Measurements from ENCODE around the gene CC2D2A. TPM values are rescaled to one million over a fixed set of nuclear protein-coding genes. Genes with fewer than 3 reads are reported as not detected.

Gene CC2D2A
- total RNA-seq, 3 donors from 2014 or later = 0.11 TPM; not detected in 2

DNA sequence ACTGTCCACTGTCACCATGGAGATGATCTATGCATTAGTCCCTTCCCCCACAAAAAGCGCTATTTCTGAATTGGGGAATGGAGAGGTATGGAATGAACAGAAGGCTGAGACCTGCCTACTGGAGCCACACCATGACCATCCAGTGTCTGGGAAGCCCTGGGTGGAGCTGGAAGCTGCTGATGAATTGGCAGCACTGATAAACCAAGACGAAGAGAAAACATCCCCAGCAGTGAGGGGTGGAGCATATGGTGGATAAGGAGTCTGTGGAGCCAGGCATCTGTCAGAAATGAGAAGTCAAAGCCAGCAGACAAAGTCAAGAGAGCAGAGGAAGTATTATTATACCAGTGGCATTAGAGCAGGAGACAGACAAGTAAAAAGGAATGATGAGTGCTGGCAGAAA is 13.2 kb downstream of the CC2D2A start:
- no peak overlapping the region for H3K4me3 Mint-ChIP-seq
- no peaks in the 10 kb centered on the region for H3K4me1 Mint-ChIP-seq (ENCODE audit: low read depth)
- no peak for ATAC-seq
- no peak for DNase-seq
- no peaks in the 10 kb centered on the region for H3K27me3 Mint-ChIP-seq (ENCODE audit: low read depth)
- H3K9me3 Mint-ChIP-seq = peaks cover 18% of the 10 kb centered on the region
- H3K36me3 Mint-ChIP-seq (ENCODE audit: insufficient read depth) = no peaks in the 10 kb centered on the region

DNA sequence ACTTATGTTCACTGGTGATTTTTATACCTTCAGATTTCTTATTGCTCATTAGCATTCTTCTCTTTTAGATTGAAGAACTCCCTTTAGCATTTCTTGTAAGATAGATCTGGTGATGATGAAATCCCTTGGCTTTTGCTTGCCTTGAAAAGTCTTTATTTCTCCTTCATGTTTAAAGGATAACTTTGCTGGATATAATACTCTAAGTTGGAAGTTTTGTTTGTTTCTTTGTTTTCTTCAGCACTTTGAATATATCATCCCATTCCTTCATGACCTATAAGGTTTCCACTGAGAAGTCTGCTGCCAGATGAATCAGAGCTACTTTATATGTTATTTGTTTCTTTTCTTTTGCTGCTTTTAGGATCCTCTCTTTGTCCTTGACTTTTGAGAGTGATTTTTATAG is 18.5 kb downstream of the CC2D2A start:
- H3K4me3 Mint-ChIP-seq = no peak overlapping the region
- peaks cover 36% of the 10 kb centered on the region for H3K9me3 Mint-ChIP-seq
- peaks cover 7% of the 10 kb centered on the region for H3K36me3 Mint-ChIP-seq (ENCODE audit: insufficient read depth)
- H3K27me3 Mint-ChIP-seq (ENCODE audit: low read depth) = no peaks in the 10 kb centered on the region
- no peak for DNase-seq
- ATAC-seq = no peak
- H3K4me1 Mint-ChIP-seq (ENCODE audit: low read depth) = no peaks in the 10 kb centered on the region

GRCh38 chr4:15488658-15489470 is 19.2 kb downstream of the CC2D2A start:
- ATAC-seq (no peak), DNase-seq (no peak)
- Mint-ChIP-seq H3K4me3 (no peak overlapping the region), H3K36me3 (ENCODE audit: insufficient read depth) (peaks cover 7% of the 10 kb centered on the region), H3K27me3 (ENCODE audit: low read depth) (no peaks in the 10 kb centered on the region), H3K4me1 (ENCODE audit: low read depth) (no peaks in the 10 kb centered on the region), H3K9me3 (peaks cover 36% of the 10 kb centered on the region)

DNA sequence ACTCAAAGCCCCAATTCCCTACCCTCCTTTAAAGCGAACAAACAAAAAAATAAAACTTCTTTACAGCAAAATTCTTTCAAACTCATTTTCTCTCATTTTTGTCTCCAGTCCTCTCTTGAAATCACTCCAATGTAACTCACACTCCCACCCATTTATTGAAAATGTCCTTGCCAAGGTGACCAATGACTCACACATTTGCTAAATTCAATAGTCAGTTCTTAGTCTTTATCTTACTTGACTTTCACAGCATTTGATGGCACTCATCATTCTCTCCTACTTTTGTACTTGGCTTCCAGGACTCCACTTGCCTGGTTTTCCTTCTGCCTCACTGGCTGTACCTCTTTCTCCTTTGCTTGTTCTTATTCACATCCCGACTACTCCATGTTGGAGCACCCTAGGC is 19.9 kb downstream of the CC2D2A start:
- Mint-ChIP-seq H3K27me3 (ENCODE audit: low read depth) (no peaks in the 10 kb centered on the region), H3K36me3 (ENCODE audit: insufficient read depth) (peaks cover 7% of the 10 kb centered on the region), H3K4me1 (ENCODE audit: low read depth) (no peaks in the 10 kb centered on the region), H3K4me3 (no peak overlapping the region), H3K9me3 (peaks cover 36% of the 10 kb centered on the region)
- DNase-seq (no peak), ATAC-seq (no peak)

- peaks cover 22% of the 10 kb centered on the region for H3K9me3 Mint-ChIP-seq
- DNase-seq = no peak
- peaks cover 2% of the 10 kb centered on the region for H3K27me3 Mint-ChIP-seq (ENCODE audit: low read depth)
Measured at GRCh38 chr4:15493411-15493810, 23.7 kb downstream of the CC2D2A start.

GRCh38 chr4:15495621-15496020 is 25.9 kb downstream of the CC2D2A start:
- H3K9me3 Mint-ChIP-seq = peaks cover 10% of the 10 kb centered on the region
- H3K36me3 Mint-ChIP-seq (ENCODE audit: insufficient read depth) = peaks cover 7% of the 10 kb centered on the region
- no peaks in the 10 kb centered on the region for H3K4me1 Mint-ChIP-seq (ENCODE audit: low read depth)
- no peak for ATAC-seq
- H3K27me3 Mint-ChIP-seq (ENCODE audit: low read depth) = peaks cover 2% of the 10 kb centered on the region
- DNase-seq = no peak
- no peak overlapping the region for H3K4me3 Mint-ChIP-seq

More at GRCh38 chr4:15493411-15493810, 23.7 kb downstream of the CC2D2A start:
- no peak for ATAC-seq
- no peak overlapping the region for H3K4me3 Mint-ChIP-seq
- peaks cover 14% of the 10 kb centered on the region for H3K36me3 Mint-ChIP-seq (ENCODE audit: insufficient read depth)
- H3K4me1 Mint-ChIP-seq (ENCODE audit: low read depth) = no peaks in the 10 kb centered on the region

- Mint-ChIP-seq H3K9me3 (peaks cover 10% of the 10 kb centered on the region), H3K4me3 (no peak overlapping the region), H3K27me3 (ENCODE audit: low read depth) (peaks cover 2% of the 10 kb centered on the region), H3K4me1 (ENCODE audit: low read depth) (no peaks in the 10 kb centered on the region), H3K36me3 (ENCODE audit: insufficient read depth) (peaks cover 7% of the 10 kb centered on the region)
- no peak for ATAC-seq
- no peak for DNase-seq
Measured at GRCh38 chr4:15498356-15498755, 28.7 kb downstream of the CC2D2A start.

GRCh38 chr4:15500701-15501100 is 31.0 kb downstream of the CC2D2A start:
- no peak overlapping the region for H3K4me3 Mint-ChIP-seq
- ATAC-seq = no peak
- peaks cover 10% of the 10 kb centered on the region for H3K9me3 Mint-ChIP-seq
- H3K27me3 Mint-ChIP-seq (ENCODE audit: low read depth) = peaks cover 2% of the 10 kb centered on the region
- peaks cover 7% of the 10 kb centered on the region for H3K36me3 Mint-ChIP-seq (ENCODE audit: insufficient read depth)
- DNase-seq = no peak
- H3K4me1 Mint-ChIP-seq (ENCODE audit: low read depth) = no peaks in the 10 kb centered on the region

GRCh38 chr4:15501941-15502340 is 32.3 kb downstream of the CC2D2A start:
- H3K27me3 Mint-ChIP-seq (ENCODE audit: low read depth) = no peaks in the 10 kb centered on the region
- peaks cover 8% of the 10 kb centered on the region for H3K36me3 Mint-ChIP-seq (ENCODE audit: insufficient read depth)
- no peak overlapping the region for H3K4me3 Mint-ChIP-seq
- peaks cover 10% of the 10 kb centered on the region for H3K9me3 Mint-ChIP-seq
- no peaks in the 10 kb centered on the region for H3K4me1 Mint-ChIP-seq (ENCODE audit: low read depth)
- ATAC-seq = no peak
- no peak for DNase-seq

GRCh38 chr4:15502384-15502783 is 32.7 kb downstream of the CC2D2A start:
- Mint-ChIP-seq H3K4me3 (no peak overlapping the region), H3K9me3 (peaks cover 6% of the 10 kb centered on the region), H3K4me1 (ENCODE audit: low read depth) (no peaks in the 10 kb centered on the region), H3K36me3 (ENCODE audit: insufficient read depth) (peaks cover 12% of the 10 kb centered on the region), H3K27me3 (ENCODE audit: low read depth) (no peaks in the 10 kb centered on the region)
- ATAC-seq = no peak
- no peak for DNase-seq

DNA sequence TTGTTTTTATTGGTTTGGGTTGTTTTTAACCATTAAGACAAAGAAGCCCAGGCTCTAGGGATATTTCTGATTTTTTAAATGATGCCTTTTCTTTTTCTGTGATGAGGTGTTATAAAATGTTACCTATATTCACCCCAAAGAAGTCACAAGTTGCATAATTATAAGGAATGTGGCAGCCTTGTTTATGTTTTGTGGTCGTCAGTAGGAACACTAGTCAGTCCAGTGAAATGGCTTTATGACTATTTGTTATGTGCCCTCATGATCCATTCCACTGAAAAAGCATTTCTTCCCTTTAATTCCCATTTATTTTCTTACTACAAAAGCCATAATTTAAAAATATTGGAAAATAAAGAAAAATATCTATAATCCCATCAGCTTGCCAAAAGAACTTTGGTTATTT is 34.4 kb downstream of the CC2D2A start:
- Mint-ChIP-seq H3K9me3 (no peaks in the 10 kb centered on the region), H3K4me3 (no peak overlapping the region), H3K36me3 (ENCODE audit: insufficient read depth) (peaks cover 11% of the 10 kb centered on the region), H3K27me3 (ENCODE audit: low read depth) (no peaks in the 10 kb centered on the region), H3K4me1 (ENCODE audit: low read depth) (no peaks in the 10 kb centered on the region)
- DNase-seq (no peak), ATAC-seq (no peak)

- no peaks in the 10 kb centered on the region for H3K4me1 Mint-ChIP-seq (ENCODE audit: low read depth)
- ATAC-seq = no peak
- peaks cover 16% of the 10 kb centered on the region for H3K36me3 Mint-ChIP-seq (ENCODE audit: insufficient read depth)
- H3K9me3 Mint-ChIP-seq = no peaks in the 10 kb centered on the region
- no peak overlapping the region for H3K4me3 Mint-ChIP-seq
- DNase-seq = no peak
- H3K27me3 Mint-ChIP-seq (ENCODE audit: low read depth) = no peaks in the 10 kb centered on the region
Measured at GRCh38 chr4:15506464-15506863, 36.8 kb downstream of the CC2D2A start.

DNA sequence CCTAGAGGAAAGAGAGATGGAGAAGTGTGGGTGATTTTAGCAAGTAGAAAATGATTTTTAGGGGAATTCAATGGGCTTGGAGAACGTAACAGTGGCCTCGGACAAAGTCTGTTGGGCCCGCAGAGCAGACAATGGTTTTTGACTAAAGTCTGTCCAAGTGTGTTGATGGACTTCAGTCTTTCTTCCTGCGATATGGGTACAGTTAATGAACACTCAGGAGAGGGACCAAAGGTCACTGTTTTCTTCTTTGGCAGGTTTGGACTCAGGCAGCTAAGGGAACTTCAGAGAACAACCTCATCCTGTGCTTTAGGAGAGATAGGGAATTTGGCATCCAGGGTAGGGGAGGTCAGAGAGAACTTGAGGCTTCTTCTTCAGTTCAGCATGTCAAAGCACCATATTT is 38.0 kb downstream of the CC2D2A start:
- ATAC-seq = no peak
- no peaks in the 10 kb centered on the region for H3K9me3 Mint-ChIP-seq
- no peaks in the 10 kb centered on the region for H3K4me1 Mint-ChIP-seq (ENCODE audit: low read depth)
- DNase-seq = no peak
- H3K27me3 Mint-ChIP-seq (ENCODE audit: low read depth) = no peaks in the 10 kb centered on the region
- H3K4me3 Mint-ChIP-seq = no peak overlapping the region
- peaks cover 19% of the 10 kb centered on the region for H3K36me3 Mint-ChIP-seq (ENCODE audit: insufficient read depth)

DNA sequence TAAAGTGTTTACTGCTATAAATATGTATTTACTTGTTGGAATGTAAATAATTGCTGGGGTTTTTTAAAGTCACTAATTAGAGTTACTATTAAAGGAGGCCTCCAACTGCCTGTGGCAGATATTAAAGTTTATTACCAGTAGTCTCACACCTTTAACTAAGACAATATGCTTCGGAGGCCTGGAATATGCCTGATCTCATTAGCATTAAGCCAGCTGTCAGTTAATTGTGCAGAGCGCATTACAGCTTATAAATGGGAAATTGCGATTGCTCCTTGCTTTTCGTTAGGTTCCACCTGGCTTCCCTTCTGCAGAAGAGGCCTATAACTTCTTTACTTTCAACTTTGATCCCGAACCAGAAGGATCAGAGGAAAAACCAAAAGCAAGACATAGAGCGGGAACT is 41.3 kb downstream of the CC2D2A start:
- Mint-ChIP-seq H3K4me1 (ENCODE audit: low read depth) (no peaks in the 10 kb centered on the region), H3K9me3 (no peaks in the 10 kb centered on the region), H3K36me3 (ENCODE audit: insufficient read depth) (peaks cover 24% of the 10 kb centered on the region), H3K27me3 (ENCODE audit: low read depth) (no peaks in the 10 kb centered on the region), H3K4me3 (no peak overlapping the region)
- no peak for ATAC-seq
- no peak for DNase-seq

DNA sequence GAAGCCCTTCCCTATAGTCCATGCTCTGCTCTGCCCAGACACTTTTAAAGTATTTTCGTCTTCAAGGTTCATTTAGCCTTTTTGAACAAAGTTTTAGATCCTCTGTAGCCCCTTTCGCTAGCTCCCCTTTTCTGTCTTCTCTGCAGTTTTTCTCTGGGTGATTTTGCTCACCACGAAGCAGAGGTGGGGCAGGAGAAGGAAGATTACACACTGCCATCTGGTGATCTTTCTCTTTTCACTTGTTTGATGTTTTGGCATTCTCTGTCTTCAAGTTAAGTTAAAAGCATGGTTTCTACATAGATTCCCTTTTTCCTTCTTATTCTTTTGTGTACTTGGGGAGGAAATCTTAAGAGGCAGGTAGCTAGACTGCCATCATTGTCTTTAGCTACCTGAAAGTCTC is 43.9 kb downstream of the CC2D2A start:
- no peak overlapping the region for H3K4me3 Mint-ChIP-seq

More for the DNA sequence above, 43.9 kb downstream of the CC2D2A start:
- Mint-ChIP-seq H3K9me3 (no peaks in the 10 kb centered on the region), H3K4me1 (ENCODE audit: low read depth) (no peaks in the 10 kb centered on the region), H3K27me3 (ENCODE audit: low read depth) (no peaks in the 10 kb centered on the region), H3K36me3 (ENCODE audit: insufficient read depth) (peaks cover 24% of the 10 kb centered on the region)
- ATAC-seq = no peak
- DNase-seq = no peak
